ENCODE measurements around the gene PSME2.
A peak's percentile ranks its signal among the peaks of the same experiment; 100 is the strongest.

Gene PSME2

DNA sequence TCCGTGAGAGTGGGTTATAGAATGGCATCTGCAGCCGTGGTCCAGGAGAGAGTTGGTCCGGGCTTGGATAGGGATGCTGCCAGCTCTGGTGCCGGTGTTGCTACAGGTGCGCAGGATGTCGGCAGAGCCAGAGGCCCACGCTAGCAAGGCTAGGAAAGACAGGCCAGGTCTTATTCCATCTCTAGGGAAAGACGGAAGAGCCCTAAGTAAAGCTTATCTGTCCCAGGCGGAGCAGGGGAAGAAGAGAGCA lies 10.9 kb downstream of the PSME2 start:
- Histone ChIP-seq H3K9ac (ENCODE audit: low read length) (peak overlapping the region; percentile 61), H3K27me3 (ENCODE audit: control insufficient read depth, insufficient read depth, low read length) (no peaks in the 10 kb centered on the region), H3K4me1 (ENCODE audit: control insufficient read depth, insufficient read depth, low read length) (peaks cover 10% of the 10 kb centered on the region), H3K27ac (ENCODE audit: low read depth, low read length) (peak overlapping the region; percentile 59), H3K36me3 (ENCODE audit: control insufficient read depth, insufficient read depth, low read length) (peaks cover 15% of the 10 kb centered on the region), H3K4me3 (ENCODE audit: low read length) (peak overlapping the region; percentile 77)

GRCh38 chr14:24133735-24134134 lies 12.7 kb downstream of the PSME2 start:
- H3K4me1 ChIP-seq (ENCODE audit: control insufficient read depth, insufficient read depth, low read length) = peaks cover 10% of the 10 kb centered on the region
- H3K27me3 ChIP-seq (ENCODE audit: control insufficient read depth, insufficient read depth, low read length) = no peaks in the 10 kb centered on the region
- no peak overlapping the region for H3K9ac ChIP-seq (ENCODE audit: low read length)
- no peak overlapping the region for H3K4me3 ChIP-seq (ENCODE audit: low read length)
- H3K36me3 ChIP-seq (ENCODE audit: control insufficient read depth, insufficient read depth, low read length) = peaks cover 12% of the 10 kb centered on the region
- no peak overlapping the region for H3K27ac ChIP-seq (ENCODE audit: low read depth, low read length)

DNA sequence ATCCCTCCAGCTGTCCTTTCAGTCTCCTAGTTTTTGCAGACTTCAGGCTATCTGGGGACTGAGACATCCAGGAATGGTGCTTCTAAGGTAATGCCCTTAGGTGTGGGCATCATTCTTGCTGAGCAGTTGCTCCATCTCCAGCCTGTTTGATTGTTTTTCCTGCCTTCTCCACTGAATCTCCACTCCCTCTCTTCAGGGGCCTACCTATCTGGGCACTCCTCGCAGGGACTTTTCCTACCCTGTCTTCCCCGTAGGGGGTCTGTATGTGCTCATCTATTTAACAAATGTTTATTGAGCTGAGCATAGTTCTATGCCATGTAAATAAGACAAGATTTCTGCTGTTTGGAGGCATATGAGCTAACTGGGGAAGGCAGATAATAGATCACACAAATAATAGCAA lies 13.4 kb downstream of the PSME2 start:
- H3K4me1 ChIP-seq (ENCODE audit: control insufficient read depth, insufficient read depth, low read length) = peaks cover 10% of the 10 kb centered on the region
- no peak overlapping the region for H3K4me3 ChIP-seq (ENCODE audit: low read length)
- no peaks in the 10 kb centered on the region for H3K27me3 ChIP-seq (ENCODE audit: control insufficient read depth, insufficient read depth, low read length)
- H3K27ac ChIP-seq (ENCODE audit: low read depth, low read length) = no peak overlapping the region
- peaks cover 8% of the 10 kb centered on the region for H3K36me3 ChIP-seq (ENCODE audit: control insufficient read depth, insufficient read depth, low read length)
- no peak overlapping the region for H3K9ac ChIP-seq (ENCODE audit: low read length)

DNA sequence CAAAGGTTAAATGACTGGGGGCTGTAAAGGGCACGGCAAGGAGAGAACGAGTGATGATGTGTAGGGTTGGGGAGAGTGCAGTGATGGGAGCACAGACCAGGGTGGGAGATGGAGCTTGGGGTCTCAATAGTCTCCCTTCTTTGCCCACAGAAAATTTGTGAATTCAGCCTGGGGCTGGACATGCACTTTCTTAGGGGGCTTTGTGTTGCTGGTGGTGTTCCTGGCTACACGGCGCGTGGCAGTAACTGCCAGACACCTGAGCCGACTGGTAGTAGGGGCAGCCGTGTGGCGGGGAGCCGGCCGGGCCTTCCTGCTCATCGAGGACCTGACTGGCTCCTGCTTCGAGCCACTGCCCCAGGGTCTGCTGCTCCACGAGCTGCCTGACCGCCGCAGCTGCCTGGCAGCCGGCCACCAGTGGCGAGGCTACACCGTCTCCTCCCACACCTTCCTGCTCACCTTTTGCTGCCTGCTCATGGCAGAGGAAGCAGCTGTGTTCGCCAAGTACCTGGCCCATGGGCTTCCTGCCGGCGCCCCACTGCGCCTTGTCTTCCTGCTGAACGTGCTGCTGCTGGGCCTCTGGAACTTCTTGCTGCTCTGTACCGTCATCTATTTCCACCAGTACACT lies 14.2 kb downstream of the PSME2 start:
- H3K4me1 ChIP-seq (ENCODE audit: control insufficient read depth, insufficient read depth, low read length) = peaks cover 10% of the 10 kb centered on the region
- no peak overlapping the region for H3K4me3 ChIP-seq (ENCODE audit: low read length)
- no peaks in the 10 kb centered on the region for H3K27me3 ChIP-seq (ENCODE audit: control insufficient read depth, insufficient read depth, low read length)
- H3K27ac ChIP-seq (ENCODE audit: low read depth, low read length) = no peak overlapping the region
- peaks cover 2% of the 10 kb centered on the region for H3K36me3 ChIP-seq (ENCODE audit: control insufficient read depth, insufficient read depth, low read length)
- no peak overlapping the region for H3K9ac ChIP-seq (ENCODE audit: low read length)

DNA sequence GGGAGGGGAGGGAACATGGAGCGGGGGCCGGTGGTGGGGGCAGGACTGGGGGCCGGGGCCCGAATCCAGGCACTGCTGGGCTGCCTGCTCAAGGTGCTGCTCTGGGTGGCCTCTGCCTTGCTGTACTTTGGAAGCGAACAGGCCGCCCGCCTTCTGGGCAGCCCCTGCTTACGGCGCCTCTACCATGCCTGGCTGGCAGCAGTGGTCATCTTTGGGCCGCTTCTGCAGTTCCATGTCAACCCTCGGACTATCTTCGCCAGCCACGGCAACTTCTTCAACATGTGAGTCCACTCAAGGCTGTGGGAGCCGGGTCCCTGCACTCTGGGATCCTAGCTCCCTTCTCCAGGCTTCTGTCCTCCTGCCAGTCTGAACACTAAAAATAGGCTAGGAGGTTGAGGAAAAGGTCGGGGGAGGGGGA lies 14.9 kb downstream of the PSME2 start:
- Histone ChIP-seq H3K9ac (ENCODE audit: low read length) (no peak overlapping the region), H3K36me3 (ENCODE audit: control insufficient read depth, insufficient read depth, low read length) (peaks cover 2% of the 10 kb centered on the region), H3K4me3 (ENCODE audit: low read length) (no peak overlapping the region), H3K4me1 (ENCODE audit: control insufficient read depth, insufficient read depth, low read length) (peaks cover 4% of the 10 kb centered on the region), H3K27ac (ENCODE audit: low read depth, low read length) (no peak overlapping the region), H3K27me3 (ENCODE audit: control insufficient read depth, insufficient read depth, low read length) (no peaks in the 10 kb centered on the region)

GRCh38 chr14:24130717-24131548 lies 15.5 kb downstream of the PSME2 start:
- Histone ChIP-seq H3K27me3 (ENCODE audit: control insufficient read depth, insufficient read depth, low read length) (no peaks in the 10 kb centered on the region), H3K27ac (ENCODE audit: low read depth, low read length) (no peak overlapping the region), H3K36me3 (ENCODE audit: control insufficient read depth, insufficient read depth, low read length) (peaks cover 2% of the 10 kb centered on the region), H3K9ac (ENCODE audit: low read length) (no peak overlapping the region), H3K4me3 (ENCODE audit: low read length) (no peak overlapping the region), H3K4me1 (ENCODE audit: control insufficient read depth, insufficient read depth, low read length) (peaks cover 3% of the 10 kb centered on the region)

DNA sequence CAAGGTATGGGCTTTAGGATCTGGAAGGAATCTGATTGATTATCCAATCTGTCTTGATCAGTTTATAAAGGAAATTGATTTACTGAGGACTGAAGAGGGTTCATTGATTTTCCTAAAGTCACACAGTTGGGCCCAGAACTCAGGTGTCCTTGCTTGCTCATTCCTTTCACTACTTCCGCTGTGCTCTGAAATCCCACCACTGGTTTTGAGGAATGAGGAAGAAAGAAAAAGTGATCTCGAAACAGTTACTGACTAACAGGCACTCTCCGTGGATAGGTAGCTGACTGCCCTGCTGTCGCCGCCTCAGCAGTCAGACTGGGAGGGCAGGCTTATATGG lies 16.1 kb downstream of the PSME2 start, which contains the start of gene FITM1:
Gene FITM1 (plus strand): TSS at position 280 of the 337 bp plus-strand sequence. CDS start 905 bp downstream, outside the sequence.
- Histone ChIP-seq H3K4me3 (ENCODE audit: low read length) (no peak within 1 kb of the TSS), H3K27ac (ENCODE audit: low read depth, low read length) (no peak within 1 kb of the TSS), H3K27me3 (ENCODE audit: control insufficient read depth, insufficient read depth, low read length) (no peaks in the 10 kb centered on the region), H3K36me3 (ENCODE audit: control insufficient read depth, insufficient read depth, low read length) (peaks cover 2% of the 10 kb centered on the region), H3K4me1 (ENCODE audit: control insufficient read depth, insufficient read depth, low read length) (peaks cover under 1% of the 10 kb centered on the region), H3K9ac (ENCODE audit: low read length) (no peak within 1 kb of the TSS)

DNA sequence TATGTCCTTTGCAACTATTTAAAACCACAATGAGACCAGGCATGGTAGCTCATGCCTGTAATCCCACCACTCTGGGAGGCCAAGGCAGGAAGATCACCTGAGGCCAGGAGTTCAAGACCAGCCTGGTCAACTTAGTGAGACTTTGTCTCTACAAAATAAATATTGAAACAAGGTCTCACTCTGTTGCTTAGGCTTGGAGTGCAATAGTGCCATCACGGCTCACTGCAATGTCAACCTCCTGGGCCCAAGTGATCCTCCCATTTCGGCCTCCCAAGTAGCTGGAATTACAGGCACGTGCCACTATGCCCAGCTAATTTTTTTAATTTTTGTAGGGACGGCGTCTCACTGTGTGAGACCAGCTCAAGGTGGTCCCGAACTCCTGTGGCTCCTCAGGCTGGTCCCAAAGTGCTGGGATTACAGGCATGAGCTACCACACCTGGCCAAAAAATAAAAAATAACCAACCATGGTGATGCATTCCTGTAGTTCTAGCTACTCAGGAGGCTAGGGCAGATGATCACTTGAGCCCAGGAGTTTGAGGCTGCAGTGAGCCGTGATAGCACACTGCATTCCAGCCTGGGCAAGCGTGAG lies 16.9 kb downstream of the PSME2 start:
- Histone ChIP-seq H3K27ac (ENCODE audit: low read depth, low read length) (no peak overlapping the region), H3K4me1 (ENCODE audit: control insufficient read depth, insufficient read depth, low read length) (no peaks in the 10 kb centered on the region), H3K4me3 (ENCODE audit: low read length) (no peak overlapping the region), H3K27me3 (ENCODE audit: control insufficient read depth, insufficient read depth, low read length) (no peaks in the 10 kb centered on the region), H3K36me3 (ENCODE audit: control insufficient read depth, insufficient read depth, low read length) (peaks cover 2% of the 10 kb centered on the region), H3K9ac (ENCODE audit: low read length) (no peak overlapping the region)

DNA sequence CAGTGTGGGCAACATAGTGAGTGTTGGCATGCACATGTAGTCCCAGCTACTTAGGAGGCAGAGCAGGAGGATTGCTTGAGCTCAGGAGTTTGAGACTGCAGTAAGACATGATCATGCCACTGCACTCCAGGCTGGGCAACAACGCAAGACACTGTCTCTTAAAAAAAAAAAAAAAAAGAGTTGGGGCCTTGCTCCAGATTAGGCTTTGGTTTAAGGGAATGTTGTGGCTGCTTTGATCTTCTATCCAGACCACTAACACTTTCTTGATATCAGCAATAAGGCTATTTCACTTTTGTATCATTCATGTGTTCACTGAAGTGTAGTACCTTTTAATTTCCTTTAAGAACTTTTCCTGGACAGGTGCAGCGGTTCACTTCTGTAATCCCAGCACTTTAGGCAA lies 18.7 kb downstream of the PSME2 start:
- Histone ChIP-seq H3K4me1 (ENCODE audit: control insufficient read depth, insufficient read depth, low read length) (no peaks in the 10 kb centered on the region), H3K4me3 (ENCODE audit: low read length) (no peak overlapping the region), H3K9ac (ENCODE audit: low read length) (no peak overlapping the region), H3K36me3 (ENCODE audit: control insufficient read depth, insufficient read depth, low read length) (peaks cover 8% of the 10 kb centered on the region), H3K27ac (ENCODE audit: low read depth, low read length) (no peak overlapping the region), H3K27me3 (ENCODE audit: control insufficient read depth, insufficient read depth, low read length) (no peaks in the 10 kb centered on the region)

GRCh38 chr14:24126939-24127338 lies 19.5 kb downstream of the PSME2 start:
- Histone ChIP-seq H3K36me3 (ENCODE audit: control insufficient read depth, insufficient read depth, low read length) (peaks cover 11% of the 10 kb centered on the region), H3K27me3 (ENCODE audit: control insufficient read depth, insufficient read depth, low read length) (no peaks in the 10 kb centered on the region), H3K4me1 (ENCODE audit: control insufficient read depth, insufficient read depth, low read length) (no peaks in the 10 kb centered on the region), H3K9ac (ENCODE audit: low read length) (no peak overlapping the region), H3K27ac (ENCODE audit: low read depth, low read length) (no peak overlapping the region), H3K4me3 (ENCODE audit: low read length) (no peak overlapping the region)

DNA sequence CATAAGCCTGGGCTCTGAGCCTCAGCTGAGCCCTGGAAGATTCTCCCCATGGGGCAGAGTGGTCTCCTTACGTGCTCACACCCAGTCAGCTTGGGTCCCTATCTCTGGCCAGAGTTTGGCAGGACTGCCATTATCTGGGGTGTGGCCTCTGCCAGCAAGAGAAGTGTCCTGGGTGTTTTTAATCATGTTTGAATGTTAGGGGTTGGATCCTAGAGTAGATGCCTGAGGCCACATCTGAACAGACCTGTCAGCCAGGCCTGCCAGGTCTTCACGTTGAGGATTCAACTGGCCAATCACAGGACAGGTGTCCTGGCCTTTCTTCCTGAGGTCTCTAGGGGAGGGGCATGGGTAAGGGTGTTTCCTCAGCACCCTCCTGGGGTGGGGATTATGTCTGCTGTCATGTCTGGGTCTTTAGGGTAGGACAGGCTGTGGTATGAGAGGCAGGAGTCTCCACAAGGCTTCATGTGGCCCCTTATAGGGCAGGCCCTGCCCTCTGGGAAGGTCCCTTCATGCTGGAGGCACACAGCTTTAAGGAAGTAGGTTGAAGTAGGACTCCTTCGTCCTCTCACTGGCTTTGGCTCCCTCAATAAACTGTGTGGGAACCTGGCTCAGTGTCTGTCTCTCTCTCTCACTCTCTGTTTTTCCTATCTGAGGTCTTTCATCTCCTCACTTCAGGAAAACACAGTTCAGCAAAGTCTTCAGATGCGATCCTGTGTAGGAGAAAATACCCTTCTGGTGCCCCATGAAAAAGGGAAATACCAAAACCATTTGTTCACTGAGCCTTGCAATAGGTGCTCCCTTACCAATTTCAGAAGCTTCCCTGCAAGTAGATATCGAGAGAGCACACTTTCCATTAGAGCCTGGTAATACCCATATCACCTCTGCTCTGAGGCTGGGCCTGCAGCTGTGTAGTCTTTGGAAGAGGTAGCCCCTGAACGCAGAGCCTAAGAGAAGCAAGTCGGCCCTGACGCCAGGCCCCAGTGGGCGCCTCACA lies 22.7 kb downstream of the PSME2 start:
- no peaks in the 10 kb centered on the region for H3K27me3 ChIP-seq (ENCODE audit: control insufficient read depth, insufficient read depth, low read length)

GRCh38 chr14:24122898-24123297 lies 23.5 kb downstream of the PSME2 start:
- Histone ChIP-seq H3K9ac (ENCODE audit: low read length) (no peak overlapping the region), H3K4me1 (ENCODE audit: control insufficient read depth, insufficient read depth, low read length) (no peaks in the 10 kb centered on the region), H3K27me3 (ENCODE audit: control insufficient read depth, insufficient read depth, low read length) (no peaks in the 10 kb centered on the region), H3K27ac (ENCODE audit: low read depth, low read length) (no peak overlapping the region), H3K4me3 (ENCODE audit: low read length) (no peak overlapping the region), H3K36me3 (ENCODE audit: control insufficient read depth, insufficient read depth, low read length) (peaks cover 32% of the 10 kb centered on the region)

More for the DNA sequence above, 22.7 kb downstream of the PSME2 start:
- Histone ChIP-seq H3K9ac (ENCODE audit: low read length) (no peak overlapping the region), H3K4me1 (ENCODE audit: control insufficient read depth, insufficient read depth, low read length) (no peaks in the 10 kb centered on the region), H3K36me3 (ENCODE audit: control insufficient read depth, insufficient read depth, low read length) (peaks cover 24% of the 10 kb centered on the region), H3K4me3 (ENCODE audit: low read length) (no peak overlapping the region), H3K27ac (ENCODE audit: low read depth, low read length) (no peak overlapping the region)
